HCT116 (cell line): Measurements from ENCODE around the gene TAF5. TPM values are rescaled to one million over a fixed set of nuclear protein-coding genes. Genes with fewer than 3 reads are reported as not detected.

Experiments
- ATAC-seq: fragments of 200-7000 bp; cut with Tn5 transposase; 2 replicates; pipeline ENCODE4 v1.9.1; 2020; ENCODE audit warnings: mild to moderate bottlenecking, moderate library complexity
- BruUV-seq: library from RNA; stranded (reverse); fragments of 400-500 nt; replicated peaks from 2 replicates; lab custom pipeline; 2021; lab: Mats Ljungman, UMichigan
- CTCF ChIA-PET: fragments of 300-600 bp; sonication (Branson Sonifier 250); formaldehyde crosslinking; loops from one replicate; lab custom pipeline; 2021; ENCODE audit warnings: antibody characterized with exemption; lab: Charles Lee
- POLR2A ChIA-PET: fragments of 300-600, 350-600 bp; sonication (Branson Sonifier 250); formaldehyde crosslinking; loops from one replicate; lab custom pipeline; 2021; ENCODE audit warnings: antibody characterized with exemption; lab: Charles Lee
- RAD21 ChIA-PET, 2 experiments: fragments of 300-600 bp; sonication (Branson Sonifier 250); formaldehyde crosslinking; loops; one replicate each; lab custom pipeline; 2023; ENCODE audit warnings: low total read pairs in 2 of 2; ENCODE audit not compliant: uncharacterized antibody in 2 of 2, unreplicated experiment in 2 of 2, low non-redundant PET in 1 of 2; lab: Charles Lee
- DNase-seq: peaks from one replicate; pipeline ENCODE4 v3.0.0-alpha.2; 2010; ENCODE audit warnings: low read depth, low spot score
- H2AFZ ChIP-seq: fragments of 200-600 bp; shearing (Covaris generic), sonication (generic); 2 replicates; pipeline ENCODE4 v1.6.1; 2017; ENCODE audit warnings: low read depth, mixed run types, mixed read lengths, antibody characterized with exemption, low read length; ENCODE audit not compliant: poor library complexity, severe bottlenecking
- H3K27ac ChIP-seq: 2 replicates; pipeline ENCODE4 v1.5.1; 2012; ENCODE audit warnings: low read depth, low read length
- H3K27me3 ChIP-seq: fragments of 200-600 bp; sonication (generic); 2 replicates; pipeline ENCODE4 v1.6.1; 2016; ENCODE audit warnings: mixed run types, low read length, mixed read lengths; ENCODE audit not compliant: insufficient read depth
- H3K36me3 ChIP-seq, 2 experiments: fragments of 200-500 bp in 1 of 2; fragments of 200-600 bp in 1 of 2; sonication (Bioruptor generic) in 1 of 2; sonication (generic) in 1 of 2; 2 replicates each; pipeline versions ENCODE4 v1.5.1 to v1.6.1; 2014 to 2016; ENCODE audit warnings: low read length in 2 of 2, inconsistent platforms in 1 of 2, mixed read lengths in 1 of 2, mixed run types in 1 of 2; ENCODE audit not compliant: insufficient read depth in 2 of 2, control insufficient read depth in 1 of 2
- H3K4me1 ChIP-seq, 2 experiments: fragments of 200-600 bp in 1 of 2; sonication (generic) in 1 of 2; 2 replicates each; pipeline versions ENCODE4 v1.5.1 to v1.6.1; 2012 to 2017; ENCODE audit warnings: low read length in 2 of 2, inconsistent platforms in 1 of 2, mild to moderate bottlenecking in 1 of 2, mixed read lengths in 1 of 2, mixed run types in 1 of 2, moderate library complexity in 1 of 2; ENCODE audit not compliant: insufficient read depth in 2 of 2, control insufficient read depth in 1 of 2
- H3K4me2 ChIP-seq: fragments of 200-600 bp; sonication (generic); 2 replicates; pipeline ENCODE4 v1.6.1; 2017; ENCODE audit warnings: mixed run types, low read length, mixed read lengths
- H3K4me3 ChIP-seq, 2 experiments: fragments of 200-600 bp in 1 of 2; sonication (generic) in 1 of 2; replicated peaks in 1 of 2; 2 replicates each; pipeline ENCODE4 v1.5.1; 2011 to 2016; ENCODE audit warnings: low read length in 2 of 2, control low read depth in 1 of 2, low read depth in 1 of 2, mild to moderate bottlenecking in 1 of 2, mixed read lengths in 1 of 2, mixed run types in 1 of 2
- H3K79me2 ChIP-seq: fragments of 200-600 bp; sonication (generic); 2 replicates; pipeline ENCODE4 v1.6.1; 2017; ENCODE audit warnings: mild to moderate bottlenecking, mixed run types, low read length, moderate library complexity, mixed read lengths; ENCODE audit not compliant: insufficient read depth
- H3K9ac ChIP-seq: fragments of 200-600 bp; sonication (generic); 2 replicates; pipeline ENCODE4 v1.6.1; 2016; ENCODE audit warnings: low read length, mixed read lengths
- H3K9me2 ChIP-seq: fragments of 200-600 bp; sonication (generic), shearing (Covaris generic); 2 replicates; pipeline ENCODE4 v1.6.1; 2017; ENCODE audit warnings: mixed run types, mild to moderate bottlenecking, moderate library complexity; ENCODE audit not compliant: insufficient read depth
- H3K9me3 ChIP-seq, 2 experiments: fragments of 200-500 bp in 1 of 2; fragments of 200-600 bp in 1 of 2; sonication (Bioruptor generic) in 1 of 2; sonication (generic) in 1 of 2; 2 replicates each; pipeline ENCODE4 v1.6.1; 2014 to 2017; ENCODE audit warnings: low read length in 2 of 2, mixed read lengths in 2 of 2, inconsistent platforms in 1 of 2, low read depth in 1 of 2, mild to moderate bottlenecking in 1 of 2, mixed run types in 1 of 2, moderate library complexity in 1 of 2; ENCODE audit not compliant: control insufficient read depth in 1 of 2, insufficient read depth in 1 of 2
- H4K20me1 ChIP-seq: fragments of 200-600 bp; sonication (generic), shearing (Covaris generic); 2 replicates; pipeline ENCODE4 v1.6.1; 2017; ENCODE audit warnings: mixed run types, mild to moderate bottlenecking, moderate library complexity; ENCODE audit not compliant: insufficient read depth
- CTCF ChIP-seq, 3 experiments: fragments of 200-600 bp in 1 of 3; sonication (generic) in 1 of 3; IDR thresholded peaks in 2 of 3; conservative IDR thresholded peaks in 1 of 3; 2 replicates each; pipeline ENCODE4 v1.5.1; 2012 to 2017; ENCODE audit warnings: low read depth in 2 of 3, low read length in 2 of 3, antibody characterized with exemption in 1 of 3, borderline replicate concordance in 1 of 3, control low read depth in 1 of 3, mild to moderate bottlenecking in 1 of 3, mixed read lengths in 1 of 3, mixed run types in 1 of 3, moderate library complexity in 1 of 3; ENCODE audit not compliant: insufficient read depth in 1 of 3
- EGR1 ChIP-seq: IDR thresholded peaks from 2 replicates; pipeline ENCODE4 v1.6.1; 2012; ENCODE audit warnings: low read depth
- ELF1 ChIP-seq: IDR thresholded peaks from 2 replicates; pipeline ENCODE4 v1.6.1; 2012; ENCODE audit warnings: low read depth, borderline replicate concordance
- JUND ChIP-seq: IDR thresholded peaks from 2 replicates; pipeline ENCODE4 v1.6.1; 2012
- MAX ChIP-seq: IDR thresholded peaks from 2 replicates; pipeline ENCODE4 v1.6.1; 2012
- POLR2A ChIP-seq: IDR thresholded peaks from 2 replicates; pipeline ENCODE4 v1.7.0; 2011; ENCODE audit warnings: borderline replicate concordance; ENCODE audit not compliant: insufficient read depth, insufficient read length; ENCODE audit errors: extremely low read depth
- POLR2AphosphoS5 ChIP-seq: IDR thresholded peaks from 2 replicates; pipeline ENCODE4 v1.6.1; 2011; ENCODE audit warnings: mild to moderate bottlenecking, low read depth, low read length, moderate library complexity
- SIN3A ChIP-seq: IDR thresholded peaks from 2 replicates; pipeline ENCODE4 v1.6.1; 2012; ENCODE audit warnings: low read depth
- SP1 ChIP-seq: IDR thresholded peaks from 2 replicates; pipeline ENCODE4 v1.6.1; 2012; ENCODE audit warnings: low read depth
- TCF7L2 ChIP-seq: IDR thresholded peaks from 2 replicates; pipeline ENCODE4 v1.7.0; 2011; ENCODE audit warnings: borderline replicate concordance, inconsistent platforms; ENCODE audit not compliant: insufficient read depth, insufficient read length; ENCODE audit errors: extremely low read depth
- YY1 ChIP-seq: IDR thresholded peaks from 2 replicates; pipeline ENCODE4 v1.6.1; 2011; ENCODE audit warnings: low read length, low read depth, moderate library complexity, mild to moderate bottlenecking; ENCODE audit not compliant: insufficient replicate concordance; ENCODE audit errors: extremely low read depth
- ZFX ChIP-seq: fragments of 450-650 bp; IDR thresholded peaks from 2 replicates; pipeline ENCODE4 v1.6.1; 2017
- ZNF274 ChIP-seq: fragments of 200-500 bp; sonication (Bioruptor generic); IDR thresholded peaks from 2 replicates; pipeline ENCODE4 v1.6.1; 2014; ENCODE audit warnings: mild to moderate bottlenecking, low read depth, low read length, inconsistent platforms
- intact Hi-C: fragments of 100-400 bp; cut with micrococcal nuclease; formaldehyde crosslinking; loops from 2 replicates; pipeline ENCODE4 v1.10.0; 2022
- total RNA-seq: library from RNA; stranded (reverse); gene quantifications from one replicate; pipeline ENCODE4 v1.2.1, GENCODE V29; 2021; ENCODE audit not compliant: unreplicated experiment
- TF ChIP-seq, protein P1 (sequence below): IDR thresholded peaks from 2 replicates; pipeline ENCODE4 v1.6.1; 2012; ENCODE audit warnings: low read depth
- TF ChIP-seq, protein P2 (sequence below): IDR thresholded peaks from 2 replicates; pipeline ENCODE4 v1.6.1; 2011; ENCODE audit warnings: mild to moderate bottlenecking, low read length, moderate library complexity; ENCODE audit not compliant: insufficient replicate concordance; ENCODE audit errors: extremely low read depth

Gene TAF5
- total RNA-seq, 1 experiment from 2014 or later: 9.2 TPM

DNA sequence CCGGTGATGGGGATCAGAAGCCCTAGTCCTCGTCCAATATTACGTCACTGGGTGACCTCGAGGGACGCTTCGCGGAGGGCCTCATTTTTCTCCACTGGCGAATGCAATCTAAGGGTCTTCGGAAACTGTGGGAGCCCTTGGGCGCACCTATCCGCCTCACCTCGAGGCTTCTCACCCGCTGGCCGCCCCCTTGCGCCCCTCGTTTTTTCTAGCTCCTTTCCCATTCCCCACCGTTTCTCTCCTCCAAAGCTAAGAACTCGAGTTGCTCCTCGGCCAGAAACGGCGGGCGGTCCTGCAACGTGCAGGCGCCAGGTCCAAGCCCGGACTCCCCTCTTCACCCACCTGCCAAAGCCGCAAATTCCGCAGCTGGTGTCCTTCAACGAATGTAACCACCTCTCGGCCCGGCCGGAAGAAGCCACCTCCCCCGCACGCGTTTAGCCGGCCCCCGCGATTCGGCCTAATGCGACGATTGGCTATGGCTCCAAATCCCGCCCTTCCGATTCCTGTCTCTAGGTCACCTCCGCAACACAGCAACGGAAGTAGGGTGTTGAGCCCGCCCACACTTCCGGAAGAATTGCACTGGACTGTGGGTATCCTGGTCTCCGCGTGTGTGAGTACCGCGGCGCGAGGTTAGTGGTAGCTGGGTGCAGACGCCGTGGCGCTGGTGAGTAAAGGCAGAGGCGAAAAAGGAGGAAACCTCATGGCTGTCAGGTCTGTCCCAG is 28.5 kb downstream of the TAF5 start, which contains the start of the genes ATP5MK and PDCD11:
ATP5MK (minus strand) TSS at position 409 of the 722 bp plus-strand sequence. CDS start 4,018 bp downstream, outside the sequence.
PDCD11 (plus strand) TSS at position 560 of the 722 bp plus-strand sequence. CDS start 1,801 bp downstream, outside the sequence.
- H3K27me3 ChIP-seq: no peaks in the 10 kb centered on the region
- peaks cover 97% of the 10 kb centered on the region for H3K79me2 ChIP-seq
- TF ChIP-seq ZNF274: no peak
- TF ChIP-seq YY1: peak; percentile 78
- TF ChIP-seq, protein P1, sequence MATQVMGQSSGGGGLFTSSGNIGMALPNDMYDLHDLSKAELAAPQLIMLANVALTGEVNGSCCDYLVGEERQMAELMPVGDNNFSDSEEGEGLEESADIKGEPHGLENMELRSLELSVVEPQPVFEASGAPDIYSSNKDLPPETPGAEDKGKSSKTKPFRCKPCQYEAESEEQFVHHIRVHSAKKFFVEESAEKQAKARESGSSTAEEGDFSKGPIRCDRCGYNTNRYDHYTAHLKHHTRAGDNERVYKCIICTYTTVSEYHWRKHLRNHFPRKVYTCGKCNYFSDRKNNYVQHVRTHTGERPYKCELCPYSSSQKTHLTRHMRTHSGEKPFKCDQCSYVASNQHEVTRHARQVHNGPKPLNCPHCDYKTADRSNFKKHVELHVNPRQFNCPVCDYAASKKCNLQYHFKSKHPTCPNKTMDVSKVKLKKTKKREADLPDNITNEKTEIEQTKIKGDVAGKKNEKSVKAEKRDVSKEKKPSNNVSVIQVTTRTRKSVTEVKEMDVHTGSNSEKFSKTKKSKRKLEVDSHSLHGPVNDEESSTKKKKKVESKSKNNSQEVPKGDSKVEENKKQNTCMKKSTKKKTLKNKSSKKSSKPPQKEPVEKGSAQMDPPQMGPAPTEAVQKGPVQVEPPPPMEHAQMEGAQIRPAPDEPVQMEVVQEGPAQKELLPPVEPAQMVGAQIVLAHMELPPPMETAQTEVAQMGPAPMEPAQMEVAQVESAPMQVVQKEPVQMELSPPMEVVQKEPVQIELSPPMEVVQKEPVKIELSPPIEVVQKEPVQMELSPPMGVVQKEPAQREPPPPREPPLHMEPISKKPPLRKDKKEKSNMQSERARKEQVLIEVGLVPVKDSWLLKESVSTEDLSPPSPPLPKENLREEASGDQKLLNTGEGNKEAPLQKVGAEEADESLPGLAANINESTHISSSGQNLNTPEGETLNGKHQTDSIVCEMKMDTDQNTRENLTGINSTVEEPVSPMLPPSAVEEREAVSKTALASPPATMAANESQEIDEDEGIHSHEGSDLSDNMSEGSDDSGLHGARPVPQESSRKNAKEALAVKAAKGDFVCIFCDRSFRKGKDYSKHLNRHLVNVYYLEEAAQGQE: no peak
- peak; percentile 100 for TF ChIP-seq EGR1
- TF ChIP-seq CTCF (IDR thresholded peaks at IDR 0.05 in 2 of 3, conservative IDR thresholded peaks at IDR 0.05 in 1 of 3; ENCODE audit: borderline replicate concordance in 1 of 3, insufficient read depth in 1 of 3, low read depth in 2 of 3, low read length in 2 of 3): peak in 2 of 3 experiments; percentile 33 to 35; a peak in 3 of 6 replicates
- TF ChIP-seq ELF1: peak; percentile 72
- peak; percentile 96 for TF ChIP-seq SP1
- peak; percentile 95 for TF ChIP-seq POLR2A
- TF ChIP-seq ZFX: peak; percentile 72; the same call in 1 of the 2 replicates
- TF ChIP-seq TCF7L2: no peak
- TF ChIP-seq, protein P2, sequence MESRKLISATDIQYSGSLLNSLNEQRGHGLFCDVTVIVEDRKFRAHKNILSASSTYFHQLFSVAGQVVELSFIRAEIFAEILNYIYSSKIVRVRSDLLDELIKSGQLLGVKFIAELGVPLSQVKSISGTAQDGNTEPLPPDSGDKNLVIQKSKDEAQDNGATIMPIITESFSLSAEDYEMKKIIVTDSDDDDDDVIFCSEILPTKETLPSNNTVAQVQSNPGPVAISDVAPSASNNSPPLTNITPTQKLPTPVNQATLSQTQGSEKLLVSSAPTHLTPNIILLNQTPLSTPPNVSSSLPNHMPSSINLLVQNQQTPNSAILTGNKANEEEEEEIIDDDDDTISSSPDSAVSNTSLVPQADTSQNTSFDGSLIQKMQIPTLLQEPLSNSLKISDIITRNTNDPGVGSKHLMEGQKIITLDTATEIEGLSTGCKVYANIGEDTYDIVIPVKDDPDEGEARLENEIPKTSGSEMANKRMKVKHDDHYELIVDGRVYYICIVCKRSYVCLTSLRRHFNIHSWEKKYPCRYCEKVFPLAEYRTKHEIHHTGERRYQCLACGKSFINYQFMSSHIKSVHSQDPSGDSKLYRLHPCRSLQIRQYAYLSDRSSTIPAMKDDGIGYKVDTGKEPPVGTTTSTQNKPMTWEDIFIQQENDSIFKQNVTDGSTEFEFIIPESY: peak; percentile 67
- no peak for TF ChIP-seq JUND
- peak; percentile 99 for TF ChIP-seq SIN3A
- peak; percentile 99 for TF ChIP-seq POLR2AphosphoS5
- TF ChIP-seq MAX: peak; percentile 100
- H3K4me1 ChIP-seq: peaks cover 13 to 27% of the 10 kb centered on the region in 2 experiments; a peak in 3 of 4 replicates
- DNase-seq: peak; percentile 98
- ChIA-PET RAD21 (no interaction called here), CTCF (interaction anchor here (0.6 to 1.7 kb wide), 3 partner anchors 55 to 561 kb away, joined by 3 to 4 read pairs (median 3); no protein-coding TSS in a partner anchor), POLR2A (interaction anchor here (1.1 to 1.2 kb wide), 2 partner anchors 28 to 313 kb away, joined by 3 read pairs; no protein-coding TSS in a partner anchor)
- peak within 1 kb of the TSS; percentile 83 for H3K9ac ChIP-seq
- no peaks in the 10 kb centered on the region for H3K9me3 ChIP-seq
- ATAC-seq: peak; percentile 99
- H3K4me3 ChIP-seq: peak within 1 kb of the TSS; percentile 83 to 95
- intact Hi-C loops: loop anchor here (1.0 to 2.0 kb wide), 3 partner anchors 28 to 478 kb away; partner anchors contain the start of gene CNNM2
- BruUV-seq: TSS peak; percentile 79
- peak within 1 kb of the TSS; percentile 82 for H3K4me2 ChIP-seq
- H4K20me1 ChIP-seq: peaks cover 11% of the 10 kb centered on the region; the same call in 1 of the 2 replicates
- H3K36me3 ChIP-seq: peaks cover 40 to 58% of the 10 kb centered on the region in 2 experiments
- peak within 1 kb of the TSS; percentile 71 for H3K27ac ChIP-seq
- no peaks in the 10 kb centered on the region for H3K9me2 ChIP-seq
- H2AFZ ChIP-seq: no peak within 1 kb of the TSS
